GM21367 (cell line): ENCODE results near the gene GCNT1.
"Not testable (repeated sequence)": the region's sequence is repeated elsewhere in the genome, so short reads cannot be mapped to it uniquely, and the experiment has no call there.

ENCODE experiments used
- ATAC-seq: cut with Tn5 transposase; IDR thresholded peaks from one replicate; pipeline ENCODE4 v1.9.1; 2021; ENCODE audit not compliant: unreplicated experiment

GCNT1 gene

GRCh38 chr9:76479337-76479736 is 20.4 kb downstream of the GCNT1 start:
- not testable (repeated sequence) for ATAC-seq

- ATAC-seq = no peak
These were observed 27.2 kb downstream of the GCNT1 start for GRCh38 chr9:76486151-76486550.

- ATAC-seq = no peak
These were observed 31.4 kb downstream of the GCNT1 start for GRCh38 chr9:76490249-76490990.

GRCh38 chr9:76491056-76491455 is 32.1 kb downstream of the GCNT1 start:
- not testable (repeated sequence) for ATAC-seq

- not testable (repeated sequence) for ATAC-seq
These were observed 34.5 kb downstream of the GCNT1 start for GRCh38 chr9:76493496-76493895.

GRCh38 chr9:76500061-76500460 is 41.1 kb downstream of the GCNT1 start:
- no peak for ATAC-seq

GRCh38 chr9:76502746-76503145 is 43.8 kb downstream of the GCNT1 start:
- ATAC-seq = no peak

GRCh38 chr9:76510041-76510440 is 51.1 kb downstream of the GCNT1 start:
- ATAC-seq = no peak

- ATAC-seq = no peak
These were observed 51.5 kb downstream of the GCNT1 start for GRCh38 chr9:76510446-76510845.

- ATAC-seq = no peak
These were observed 53.8 kb downstream of the GCNT1 start for GRCh38 chr9:76512826-76513225.

GRCh38 chr9:76516350-76516749 is 57.4 kb downstream of the GCNT1 start:
- no peak for ATAC-seq

- ATAC-seq = no peak
These were observed 57.9 kb downstream of the GCNT1 start for GRCh38 chr9:76516871-76517270.

GRCh38 chr9:76519075-76519835 is 60.3 kb downstream of the GCNT1 start:
- no peak for ATAC-seq

GRCh38 chr9:76521244-76521681 is 62.3 kb downstream of the GCNT1 start:
- ATAC-seq = no peak

GRCh38 chr9:76521906-76522305 is 62.9 kb downstream of the GCNT1 start:
- ATAC-seq = no peak

GRCh38 chr9:76523617-76524200 is 64.7 kb downstream of the GCNT1 start:
- not testable (repeated sequence) for ATAC-seq

- ATAC-seq = no peak
These were observed 66.2 kb downstream of the GCNT1 start for GRCh38 chr9:76525196-76525595.

- ATAC-seq = no peak
These were observed 67.0 kb downstream of the GCNT1 start for GRCh38 chr9:76526026-76526425.

- no peak for ATAC-seq
These were observed 69.1 kb downstream of the GCNT1 start for GRCh38 chr9:76528056-76528455.

- no peak for ATAC-seq
These were observed 69.7 kb downstream of the GCNT1 start for GRCh38 chr9:76528642-76529190.

- ATAC-seq = no peak
These were observed 70.7 kb downstream of the GCNT1 start for GRCh38 chr9:76529653-76530052.
